Fibroblast of pulmonary artery (primary cell): Measurements from ENCODE around the gene PPP1R2.

ENCODE experiments used
- DNase-seq: peaks from one replicate; pipeline ENCODE4 v3.0.0-alpha.2; 2010; ENCODE audit warnings: low read depth
- H3K4me3 ChIP-seq: replicated peaks from 2 replicates; pipeline ENCODE4 v1.5.1; 2011; ENCODE audit warnings: low read depth, mild to moderate bottlenecking, control low read depth, low read length, moderate library complexity
- CTCF ChIP-seq: IDR thresholded peaks from 2 replicates; pipeline ENCODE4 v1.5.1; 2011; ENCODE audit warnings: mild to moderate bottlenecking, control low read depth, low read length, inconsistent platforms; ENCODE audit errors: missing control alignments

Gene PPP1R2

GRCh38 chr3:195467641-195468390, 75.3 kb downstream of the PPP1R2 start:
- H3K4me3 ChIP-seq, result no peak overlapping the region
- TF ChIP-seq CTCF, result no peak
- peak; percentile 31 for DNase-seq

GRCh38 chr3:195466251-195466650, 76.9 kb downstream of the PPP1R2 start:
- no peak overlapping the region for H3K4me3 ChIP-seq
- DNase-seq, result no peak
- no peak for TF ChIP-seq CTCF
